MCF 10A (cell line): ENCODE results near the gene PRPF40A. TPM values are rescaled to one million over a fixed set of nuclear protein-coding genes. Genes with fewer than 3 reads are reported as not detected.
"Not testable (repeated sequence)": the region's sequence is repeated elsewhere in the genome, so short reads cannot be mapped to it uniquely, and the experiment has no call there.

Source experiments
- Bru-seq: library from RNA; stranded (reverse); fragments of 400-500 nt; gene quantifications from one replicate; lab custom pipeline; 2021; lab: Mats Ljungman, UMichigan
- BruChase-seq, 2 experiments: library from RNA; stranded (reverse); fragments of 400-500 nt; gene quantifications; one replicate each; lab custom pipeline; 2021; lab: Mats Ljungman, UMichigan
- BruUV-seq: library from RNA; stranded (reverse); fragments of 400-500 nt; replicated peaks from 2 replicates; lab custom pipeline; 2021; lab: Mats Ljungman, UMichigan
- CTCF ChIA-PET: fragments of 300-600 bp; sonication (Branson Sonifier 250); formaldehyde crosslinking; extraction: SDS; loops from one replicate; lab custom pipeline; 2021; ENCODE audit warnings: antibody characterized with exemption, inconsistent platforms; lab: Yijun Ruan, JAX
- POLR2A ChIA-PET: fragments of 300-600, 350-650 bp; sonication (Branson Sonifier 250); formaldehyde crosslinking; extraction: SDS; loops from one replicate; lab custom pipeline; 2020; ENCODE audit warnings: antibody characterized with exemption, inconsistent platforms; lab: Yijun Ruan, JAX
- DNase-seq: peaks from one replicate; pipeline ENCODE4 v3.0.0-alpha.2; 2018; ENCODE audit not compliant: unreplicated experiment
- H3K27ac Mint-ChIP-seq: one replicate; pipeline ENCODE4 v1.8.0; 2022; ENCODE audit warnings: mild to moderate bottlenecking, low read depth, mixed read lengths; ENCODE audit not compliant: unreplicated experiment
- H3K27me3 Mint-ChIP-seq: one replicate; pipeline ENCODE4 v1.8.0; 2022; ENCODE audit warnings: mixed read lengths; ENCODE audit not compliant: insufficient read depth, unreplicated experiment
- H3K36me3 Mint-ChIP-seq: one replicate; pipeline ENCODE4 v1.8.0; 2022; ENCODE audit warnings: mild to moderate bottlenecking, moderate library complexity, mixed read lengths; ENCODE audit not compliant: insufficient read depth, unreplicated experiment
- H3K4me1 Mint-ChIP-seq: one replicate; pipeline ENCODE4 v1.8.0; 2022; ENCODE audit warnings: mixed read lengths; ENCODE audit not compliant: insufficient read depth, unreplicated experiment
- H3K4me3 Mint-ChIP-seq: one replicate; pipeline ENCODE4 v1.8.0; 2022; ENCODE audit warnings: mild to moderate bottlenecking, moderate library complexity, mixed read lengths; ENCODE audit not compliant: unreplicated experiment
- H3K9me3 Mint-ChIP-seq: one replicate; pipeline ENCODE4 v1.8.0; 2022; ENCODE audit warnings: mixed read lengths; ENCODE audit not compliant: unreplicated experiment
- intact Hi-C: fragments of 100-400 bp; cut with micrococcal nuclease; formaldehyde crosslinking; loops from 2 replicates; pipeline ENCODE4 v1.14.1; 2022
- long read RNA-seq: library from polyadenylated mRNA; stranded (forward); transcript quantifications from one replicate; pipeline ENCODE4 v2.0.0, GENCODE V29; 2022
- total RNA-seq: library from RNA; stranded (reverse); gene quantifications from 2 replicates; pipeline ENCODE4 v1.2.3, GENCODE V29; 2022
- TF ChIP-seq, protein P1 (sequence below): fragments of 200-600 bp; IDR thresholded peaks from one replicate; pipeline ENCODE4 v1.8.0; 2022; ENCODE audit warnings: antibody characterized with exemption, mild to moderate bottlenecking; ENCODE audit not compliant: unreplicated experiment

Gene PRPF40A
- total RNA-seq (140 and 147 TPM in 2 replicates), Bru-seq, nascent RNA (percentile 96 among the genes with signal in this experiment), BruChase-seq, experiment 1, labeled RNA remaining after a 6-hour chase (percentile 96 among the genes with signal in this experiment), BruChase-seq, experiment 2, labeled RNA remaining after a 2-hour chase (percentile 95 among the genes with signal in this experiment)
- long read RNA-seq, full-length matches to known transcripts: 2 of 376 reads
- long read RNA-seq, partial matches to known transcripts: 34 of 376 reads
- long read RNA-seq, other reads (novel, unspliced or antisense): 340 of 376 reads

DNA sequence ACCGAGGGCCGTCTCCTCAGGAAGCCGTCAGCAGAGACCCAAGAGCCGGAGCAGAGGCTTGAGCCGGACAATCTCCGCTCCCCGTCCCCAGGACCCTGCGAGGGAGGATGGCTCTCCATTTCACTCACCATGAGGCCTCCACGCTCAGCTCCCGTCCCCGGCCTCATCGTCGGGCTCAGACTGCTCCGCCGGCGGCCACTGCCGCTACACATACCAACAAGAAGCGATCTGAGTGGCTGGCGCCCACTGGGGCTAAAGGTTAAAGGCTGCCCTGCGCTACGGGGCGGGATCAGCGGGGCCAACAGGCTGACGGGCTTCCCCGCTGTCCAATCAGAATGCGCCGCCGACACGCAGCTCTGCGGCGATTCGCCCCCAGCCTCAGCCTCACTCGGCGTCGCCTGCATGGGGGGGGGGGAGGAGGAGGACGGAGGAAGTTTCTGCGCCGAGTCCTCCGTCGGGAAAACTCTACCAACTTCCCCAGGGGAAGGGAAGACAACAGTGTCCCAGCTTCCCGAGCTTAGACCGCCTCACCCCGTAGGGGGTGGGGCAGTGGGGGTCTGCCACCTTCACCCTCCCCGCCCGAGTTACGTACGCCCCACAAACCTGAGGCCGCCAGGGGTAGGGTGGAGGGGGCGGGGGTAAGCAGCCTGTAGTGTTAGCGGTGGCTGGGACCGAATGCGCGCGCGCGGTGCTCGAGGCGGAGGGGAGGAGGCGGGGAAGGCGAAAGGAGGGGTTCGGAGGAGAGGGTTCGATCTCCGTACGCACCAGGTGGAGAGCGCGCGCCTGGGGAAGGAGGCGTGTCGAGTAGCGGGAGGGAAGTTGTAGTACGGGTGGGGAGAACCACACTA, at the start of gene PRPF40A:
Gene PRPF40A, minus strand, starts transcription at position 234 of the 848 bp plus-strand sequence. Its CDS starts 22 bp downstream, at position 212.
- TF ChIP-seq, protein P1, sequence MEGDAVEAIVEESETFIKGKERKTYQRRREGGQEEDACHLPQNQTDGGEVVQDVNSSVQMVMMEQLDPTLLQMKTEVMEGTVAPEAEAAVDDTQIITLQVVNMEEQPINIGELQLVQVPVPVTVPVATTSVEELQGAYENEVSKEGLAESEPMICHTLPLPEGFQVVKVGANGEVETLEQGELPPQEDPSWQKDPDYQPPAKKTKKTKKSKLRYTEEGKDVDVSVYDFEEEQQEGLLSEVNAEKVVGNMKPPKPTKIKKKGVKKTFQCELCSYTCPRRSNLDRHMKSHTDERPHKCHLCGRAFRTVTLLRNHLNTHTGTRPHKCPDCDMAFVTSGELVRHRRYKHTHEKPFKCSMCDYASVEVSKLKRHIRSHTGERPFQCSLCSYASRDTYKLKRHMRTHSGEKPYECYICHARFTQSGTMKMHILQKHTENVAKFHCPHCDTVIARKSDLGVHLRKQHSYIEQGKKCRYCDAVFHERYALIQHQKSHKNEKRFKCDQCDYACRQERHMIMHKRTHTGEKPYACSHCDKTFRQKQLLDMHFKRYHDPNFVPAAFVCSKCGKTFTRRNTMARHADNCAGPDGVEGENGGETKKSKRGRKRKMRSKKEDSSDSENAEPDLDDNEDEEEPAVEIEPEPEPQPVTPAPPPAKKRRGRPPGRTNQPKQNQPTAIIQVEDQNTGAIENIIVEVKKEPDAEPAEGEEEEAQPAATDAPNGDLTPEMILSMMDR: no peak
- ChIA-PET CTCF (interaction anchor here (0.6 to 4.3 kb wide), 10 partner anchors 9 to 542 kb away, joined by 3 to 38 read pairs (median 4); partner anchors contain the start of gene STAM2), POLR2A (interaction anchor here (0.6 to 4.7 kb wide), 42 partner anchors 9 to 891 kb away, joined by 3 to 40 read pairs (median 4); partner anchors contain the start of genes FMNL2 and STAM2)
- no peaks in the 10 kb centered on the region for H3K9me3 Mint-ChIP-seq
- DNase-seq: peak; percentile 98
- BruUV-seq: no TSS peak
- peaks cover 28% of the 10 kb centered on the region for H3K36me3 Mint-ChIP-seq
- peaks cover 10% of the 10 kb centered on the region for H3K4me1 Mint-ChIP-seq
- no peaks in the 10 kb centered on the region for H3K27me3 Mint-ChIP-seq
- H3K27ac Mint-ChIP-seq: peak within 1 kb of the TSS; percentile 99
- intact Hi-C loops: loop anchor here (2.0 to 5.0 kb wide), 3 partner anchors 205 to 541 kb away; no protein-coding TSS in a partner anchor
- H3K4me3 Mint-ChIP-seq: peak within 1 kb of the TSS; percentile 99

DNA sequence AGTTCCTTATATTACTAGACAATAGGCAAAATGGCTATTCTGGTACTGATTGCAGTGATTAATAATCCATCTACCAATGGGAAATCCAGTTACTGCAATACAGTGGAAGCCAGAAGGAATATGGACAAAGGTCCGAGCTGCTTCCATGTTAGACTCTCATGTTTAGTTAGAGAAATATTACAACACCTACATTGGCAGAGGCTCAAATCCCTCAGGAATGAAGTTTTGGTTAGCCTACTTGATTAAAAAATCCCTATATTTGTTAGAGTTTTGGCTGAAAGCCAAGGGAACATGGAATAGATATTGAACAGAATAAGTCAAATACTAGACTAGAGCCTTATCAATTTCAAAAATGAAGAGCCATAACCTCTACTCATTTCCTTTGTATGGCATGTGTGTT, 49.7 kb upstream of the PRPF40A start:
- peak; percentile 38 for DNase-seq

DNA sequence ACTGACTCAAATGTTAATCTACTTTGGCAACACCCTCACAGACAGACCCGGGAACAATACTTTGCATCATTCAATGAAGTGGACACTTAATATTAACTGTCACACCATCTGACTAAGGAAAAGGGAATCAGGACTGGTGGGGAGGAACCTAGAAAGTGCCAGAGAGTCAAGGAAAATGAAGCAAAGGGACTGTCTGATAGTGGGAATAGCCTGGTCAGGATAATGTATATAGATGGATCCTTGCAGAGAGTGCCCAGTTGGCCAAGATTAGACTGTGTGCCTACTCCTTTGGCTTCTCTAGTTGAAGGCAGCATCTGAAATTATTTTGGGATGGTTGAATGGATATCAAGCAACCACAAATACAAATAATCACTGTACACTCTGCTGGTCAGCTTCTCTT, 46.4 kb upstream of the PRPF40A start:
- intact Hi-C loops: no loop called here
- ChIA-PET CTCF (interaction anchor here (0.6 kb wide), 1 partner anchor 11 kb away, joined by 3 read pairs; no protein-coding TSS in a partner anchor), POLR2A (no interaction called here)
- no peak overlapping the region for H3K27ac Mint-ChIP-seq
- no peak for DNase-seq
- peaks cover 7% of the 10 kb centered on the region for H3K9me3 Mint-ChIP-seq
- TF ChIP-seq, protein P1: no peak
- peaks cover 9% of the 10 kb centered on the region for H3K4me1 Mint-ChIP-seq
- BruUV-seq: no TSS peak
- peaks cover 18% of the 10 kb centered on the region for H3K36me3 Mint-ChIP-seq
- H3K27me3 Mint-ChIP-seq: no peaks in the 10 kb centered on the region
- H3K4me3 Mint-ChIP-seq: no peak overlapping the region

More for the DNA sequence above, 49.7 kb upstream of the PRPF40A start:
- TF ChIP-seq, protein P1: no peak
- Mint-ChIP-seq H3K4me1 (peaks cover 9% of the 10 kb centered on the region), H3K9me3 (peaks cover 7% of the 10 kb centered on the region), H3K4me3 (no peak overlapping the region), H3K27me3 (no peaks in the 10 kb centered on the region), H3K27ac (no peak overlapping the region), H3K36me3 (no peaks in the 10 kb centered on the region)
- intact Hi-C loops: loop anchor here (5.0 kb wide), 1 partner anchor 155 kb away; no protein-coding TSS in a partner anchor
- no TSS peak for BruUV-seq
- ChIA-PET POLR2A (no interaction called here), CTCF (interaction anchor here (0.6 to 1.4 kb wide), 2 partner anchors 516 to 712 kb away, joined by 3 to 4 read pairs; partner anchors contain the start of gene RPRM)

DNA sequence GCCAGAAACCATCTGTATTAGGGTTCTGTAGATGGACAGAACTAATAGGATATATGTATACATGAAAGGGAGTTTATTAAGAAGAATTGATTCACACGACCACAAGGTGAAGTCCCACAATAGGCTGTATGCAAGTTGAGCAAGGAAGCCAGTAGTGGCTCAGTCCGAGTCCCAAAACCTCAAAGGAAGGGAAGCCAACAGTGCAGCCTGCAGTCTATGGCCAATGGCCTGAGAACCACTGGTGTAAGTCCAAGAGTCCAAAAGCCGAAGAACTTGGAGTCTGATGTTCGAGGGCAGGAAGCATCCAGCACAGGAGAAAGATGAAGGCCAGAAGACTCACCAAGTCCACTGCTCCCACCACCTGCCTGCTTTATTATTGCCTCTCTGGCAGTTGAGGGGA, 45.9 kb upstream of the PRPF40A start:
- peaks cover 18% of the 10 kb centered on the region for H3K36me3 Mint-ChIP-seq
- H3K4me3 Mint-ChIP-seq, BruUV-seq, CTCF ChIA-PET, H3K4me1 Mint-ChIP-seq, intact Hi-C loops, DNase-seq, H3K27me3 Mint-ChIP-seq, H3K9me3 Mint-ChIP-seq, H3K27ac Mint-ChIP-seq, POLR2A ChIA-PET: not testable (repeated sequence)
